Measurements from ENCODE around the gene IER5. TPM values are rescaled to one million over a fixed set of nuclear protein-coding genes. Genes with fewer than 3 reads are reported as not detected.
A peak's percentile ranks its signal among the peaks of the same experiment; 100 is the strongest.

Gene IER5
- total and polyA plus RNA-seq, 2 donors (not counting 1 experiment from before 2014, with no cell fraction given) = 98.1 to 166 TPM

GRCh38 chr1:181087400-181087901 is 1.0 kb upstream of the IER5 start:
- Mint-ChIP-seq H3K4me3 (peak overlapping the region; percentile 100), H3K4me1 (peaks cover 40% of the 10 kb centered on the region), H3K27ac (peak overlapping the region; percentile 100), H3K27me3 (no peaks in the 10 kb centered on the region), H3K9me3 (ENCODE audit: insufficient read depth) (no peaks in the 10 kb centered on the region)
- peak overlapping the region in 2 of 5 experiments; percentile 94 to 98 for H3K4me3 ChIP-seq (ENCODE audit: control extremely low read depth in 1 of 5, extremely low read depth in 1 of 5, insufficient read depth in 1 of 5, low read depth in 2 of 5, low read length in 4 of 5)
- H3K27ac ChIP-seq (ENCODE audit: low read length in 2 of 2) = peak overlapping the region; percentile 11 to 67
- ChIA-PET CTCF (interaction anchor here (0.7 to 11.8 kb wide), 8 partner anchors 18 to 585 kb away, joined by 3 to 672 read pairs (median 4); no protein-coding TSS in a partner anchor), POLR2A (interaction anchor here (1.0 to 8.1 kb wide), 6 partner anchors 18 to 62 kb away, joined by 3 to 109 read pairs (median 40); no protein-coding TSS in a partner anchor)
- peak overlapping the region; percentile 4 for H2AFZ ChIP-seq (ENCODE audit: insufficient read depth, low read depth, low read length, poor library complexity, severe bottlenecking)
- peaks cover 34 to 40% of the 10 kb centered on the region in 2 donors for H3K4me1 ChIP-seq (ENCODE audit: control insufficient read depth in 2 of 2, insufficient read depth in 2 of 2, low read length in 2 of 2)
- H4K20me1 ChIP-seq (ENCODE audit: control insufficient read depth, insufficient read depth, low read length, poor library complexity, severe bottlenecking) = peaks cover 27% of the 10 kb centered on the region
- H3K4me2 ChIP-seq (replicated peaks; ENCODE audit: low read depth, low read length, poor library complexity, severe bottlenecking) = peak overlapping the region; percentile 82
- peak overlapping the region; percentile 99 for H3K9ac ChIP-seq (ENCODE audit: low read length)
- no peaks in the 10 kb centered on the region for H3K27me3 ChIP-seq (replicated peaks in 1 of 4; ENCODE audit: control extremely low read depth in 1 of 4, control insufficient read depth in 3 of 4, insufficient read depth in 4 of 4, low read length in 3 of 4)
- H3K9me3 ChIP-seq (ENCODE audit: control extremely low read depth in 1 of 3, control insufficient read depth in 2 of 3, insufficient read depth in 1 of 3, low read length in 2 of 3) = no peaks in the 10 kb centered on the region
- 8% methylated on average over 5 of the region's 8 CpGs for WGBS (ENCODE audit: insufficient coverage)
- TF ChIP-seq EZH2 (IDR thresholded peaks at IDR 0.05; ENCODE audit: borderline replicate concordance, insufficient read depth, low read depth, low read length, poor library complexity, severe bottlenecking) = no peak
- TF ChIP-seq CTCF (IDR thresholded peaks at IDR 0.05) = no peak
- peaks cover 58% of the 10 kb centered on the region for H3K79me2 ChIP-seq (ENCODE audit: control insufficient read depth, insufficient read depth, low read length)
- peaks cover 2 to 10% of the 10 kb centered on the region in 2 experiments for H3K36me3 ChIP-seq (replicated peaks in 1 of 2; ENCODE audit: control extremely low read depth in 1 of 2, control insufficient read depth in 1 of 2, extremely low read depth in 1 of 2, insufficient read depth in 2 of 2, low read length in 1 of 2)
- peak; percentile 8 for ATAC-seq (ENCODE audit: low read depth)
- DNase-seq = peak; percentile 76
- intact Hi-C loops (cut with micrococcal nuclease) = no loop called here
